ENCODE measurements around the gene SLC1A2. TPM values are rescaled to one million over a fixed set of nuclear protein-coding genes. Genes with fewer than 3 reads are reported as not detected.

SLC1A2 gene
- total RNA-seq, 4 donors from 2014 or later, result 1.0 to 11.5 (median 5.0) TPM

GRCh38 chr11:35352077-35352888 is 67.1 kb downstream of the SLC1A2 start:
- peak overlapping the region; percentile 24 to 49 for H3K27ac ChIP-seq
- H3K27me3 ChIP-seq, result no peaks in the 10 kb centered on the region
- H3K4me3 ChIP-seq, result no peak overlapping the region
- peaks cover 0 to 9% of the 10 kb centered on the region in 2 donors for H3K4me1 ChIP-seq
- no peaks in the 10 kb centered on the region for H3K9me3 ChIP-seq
- H3K36me3 ChIP-seq, result no peaks in the 10 kb centered on the region
- intact Hi-C loops (cut with DNase I; ENCODE audit: low total_unique reads), result no loop called here
- DNase-seq, result peak; percentile 38 to 41
- no peak for TF ChIP-seq POLR2A (IDR thresholded peaks at IDR 0.05)
- no peak for TF ChIP-seq CTCF (IDR thresholded peaks at IDR 0.05)

GRCh38 chr11:35349897-35350296 is 69.5 kb downstream of the SLC1A2 start:
- H3K36me3 ChIP-seq, result no peaks in the 10 kb centered on the region
- H3K27me3 ChIP-seq, result no peaks in the 10 kb centered on the region
- H3K27ac ChIP-seq, result no peak overlapping the region
- H3K4me1 ChIP-seq, result peaks cover 0 to 9% of the 10 kb centered on the region in 2 donors
- H3K9me3 ChIP-seq, result no peaks in the 10 kb centered on the region
- no peak for DNase-seq
- no peak overlapping the region for H3K4me3 ChIP-seq
- intact Hi-C loops (cut with DNase I; ENCODE audit: low total_unique reads), result no loop called here
- no peak for TF ChIP-seq POLR2A (IDR thresholded peaks at IDR 0.05)
- no peak for TF ChIP-seq CTCF (IDR thresholded peaks at IDR 0.05)

GRCh38 chr11:35348898-35349687 is 70.3 kb downstream of the SLC1A2 start:
- TF ChIP-seq CTCF (IDR thresholded peaks at IDR 0.05), result no peak
- no peak for TF ChIP-seq POLR2A (IDR thresholded peaks at IDR 0.05)
- DNase-seq, result no peak
- H3K9me3 ChIP-seq, result no peaks in the 10 kb centered on the region
- peaks cover 0 to 9% of the 10 kb centered on the region in 2 donors for H3K4me1 ChIP-seq
- no peaks in the 10 kb centered on the region for H3K36me3 ChIP-seq
- intact Hi-C loops (cut with DNase I; ENCODE audit: low total_unique reads), result no loop called here
- no peak overlapping the region for H3K27ac ChIP-seq
- no peak overlapping the region for H3K4me3 ChIP-seq
- H3K27me3 ChIP-seq, result no peaks in the 10 kb centered on the region

DNA sequence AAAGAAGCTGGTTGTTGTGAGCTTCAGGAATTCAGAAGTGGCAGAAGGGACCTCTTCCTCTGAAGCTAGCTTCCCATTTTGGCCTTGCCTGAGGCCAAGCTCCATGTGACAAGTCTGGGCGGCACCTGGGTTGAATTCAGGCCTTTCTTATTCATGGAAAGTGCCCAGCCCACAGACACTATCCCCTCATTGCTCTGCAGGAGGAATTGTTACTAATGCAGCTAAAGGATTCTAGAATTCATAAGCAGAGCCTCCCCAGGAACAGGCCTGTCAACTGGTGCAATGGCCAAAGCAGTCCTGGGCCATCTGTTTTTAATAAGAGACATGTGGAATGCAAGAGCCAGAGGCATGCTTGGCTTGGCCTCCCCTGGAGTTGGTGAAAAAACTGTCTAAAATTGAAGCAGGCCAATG is 71.4 kb downstream of the SLC1A2 start:
- H3K36me3 ChIP-seq, result no peaks in the 10 kb centered on the region
- intact Hi-C loops (cut with DNase I; ENCODE audit: low total_unique reads), result no loop called here
- DNase-seq, result peak in 1 of 2 donors; percentile 34
- no peaks in the 10 kb centered on the region for H3K9me3 ChIP-seq
- no peak overlapping the region for H3K27ac ChIP-seq
- no peak overlapping the region for H3K4me3 ChIP-seq
- no peaks in the 10 kb centered on the region for H3K27me3 ChIP-seq
- TF ChIP-seq POLR2A (IDR thresholded peaks at IDR 0.05), result no peak
- TF ChIP-seq CTCF (IDR thresholded peaks at IDR 0.05), result no peak
- H3K4me1 ChIP-seq, result peaks cover 0 to 9% of the 10 kb centered on the region in 2 donors

Measured in uterus (tissue), 4 donors.